K562 (cell line): ENCODE data around the gene NDUFAF5. TPM values are rescaled to one million over a fixed set of nuclear protein-coding genes. Genes with fewer than 3 reads are reported as not detected.

Source experiments
- ATAC-seq: fragments of 200-7000 bp; cut with Tn5 transposase; 3 replicates; pipeline ENCODE4 v1.9.1; 2020; ENCODE audit warnings: moderate library complexity
- BruUV-seq: library from RNA; stranded (reverse); fragments of 400-500 nt; replicated peaks from 2 replicates; lab custom pipeline; 2021; lab: Mats Ljungman, UMichigan
- CTCF ChIA-PET: fragments of 300-600 bp; formaldehyde crosslinking; extraction: SDS; loops from one replicate; lab custom pipeline; 2021; ENCODE audit warnings: low intra/inter-chr PET ratio; lab: Yijun Ruan, JAX
- POLR2A ChIA-PET: fragments of 300-600, 350-650 bp; sonication (Branson Sonifier 250); formaldehyde crosslinking; extraction: SDS; loops from one replicate; lab custom pipeline; 2021; ENCODE audit warnings: antibody characterized with exemption, inconsistent platforms; lab: Yijun Ruan, JAX
- DNase-seq, 4 experiments: peaks; one replicate each; pipeline versions ENCODE4 v3.0.0 to v3.0.0-alpha.2; 2011 to 2018; ENCODE audit warnings: low spot score in 3 of 4, mixed read lengths in 3 of 4; ENCODE audit errors: extremely low read depth in 1 of 4
- FAIRE-seq: peaks from 2 replicates; lab custom pipeline; 2011; peaks lifted over from hg19 to GRCh38; lab: Jason Lieb, UNC
- H2AFZ ChIP-seq: 2 replicates; pipeline ENCODE4 v1.6.0; 2011; ENCODE audit warnings: low read depth, low read length, control low read depth, inconsistent platforms
- H3K27ac ChIP-seq: fragments of 200-600 bp; 3 replicates; pipeline ENCODE4 v1.8.0; 2011; ENCODE audit warnings: low read depth, mild to moderate bottlenecking, control low read depth, inconsistent platforms, low read length, moderate library complexity, mixed read lengths; ENCODE audit errors: extremely low read depth
- H3K27me3 ChIP-seq, 2 experiments: fragments of 300-600 bp in 1 of 2; 2 replicates in 1 of 2; 3 replicates in 1 of 2; pipeline versions ENCODE4 v1.6.0 to v1.8.0; 2011; ENCODE audit warnings: inconsistent platforms in 2 of 2, low read length in 2 of 2, mild to moderate bottlenecking in 1 of 2, mixed read lengths in 1 of 2, moderate library complexity in 1 of 2; ENCODE audit not compliant: control insufficient read depth in 2 of 2, insufficient read depth in 2 of 2
- H3K36me3 ChIP-seq: fragments of 300-600 bp; 3 replicates; pipeline ENCODE4 v1.8.0; 2011; ENCODE audit warnings: mild to moderate bottlenecking, low read length, inconsistent platforms; ENCODE audit not compliant: control insufficient read depth, insufficient read depth
- H3K4me1 ChIP-seq, 2 experiments: fragments of 200-600 bp in 1 of 2; replicated peaks in 1 of 2; 2 replicates in 1 of 2; 3 replicates in 1 of 2; pipeline versions ENCODE4 v1.5.1 to v1.8.0; 2011; ENCODE audit warnings: inconsistent platforms in 2 of 2, low read length in 2 of 2, mild to moderate bottlenecking in 1 of 2, mixed read lengths in 1 of 2, moderate library complexity in 1 of 2; ENCODE audit not compliant: control insufficient read depth in 2 of 2, insufficient read depth in 2 of 2
- H3K4me2 ChIP-seq: 2 replicates; pipeline ENCODE4 v1.6.1; 2011; ENCODE audit warnings: low read length, control low read depth, inconsistent platforms, mixed read lengths; ENCODE audit not compliant: insufficient read depth
- H3K4me3 ChIP-seq: fragments of 200-600 bp; sonication (generic), shearing (Covaris generic); 2 replicates; pipeline ENCODE4 v1.5.1; 2016; ENCODE audit warnings: control low read depth, inconsistent platforms
- H3K79me2 ChIP-seq: fragments of 200-600 bp; 3 replicates; pipeline ENCODE4 v1.8.0; 2011; ENCODE audit warnings: low read length, inconsistent platforms; ENCODE audit not compliant: control insufficient read depth, insufficient read depth
- H3K9ac ChIP-seq, 2 experiments: 2 replicates each; pipeline versions ENCODE4 v1.6.0 to v1.6.1; 2011; ENCODE audit warnings: low read depth in 2 of 2, low read length in 2 of 2, control low read depth in 1 of 2, inconsistent platforms in 1 of 2, mild to moderate bottlenecking in 1 of 2, mixed read lengths in 1 of 2; ENCODE audit not compliant: insufficient read depth in 1 of 2
- H3K9me1 ChIP-seq: one replicate; pipeline ENCODE4 v1.6.0; 2011; ENCODE audit warnings: inconsistent platforms, mild to moderate bottlenecking, low read length, moderate library complexity; ENCODE audit not compliant: control insufficient read depth, insufficient read depth
- H3K9me3 ChIP-seq: replicated peaks from 2 replicates; pipeline ENCODE4 v1.5.1; 2011; ENCODE audit warnings: low read depth, low read length, inconsistent platforms; ENCODE audit not compliant: control insufficient read depth, insufficient read depth
- H4K20me1 ChIP-seq: replicated peaks from 2 replicates; pipeline ENCODE4 v1.6.1; 2011; ENCODE audit warnings: low read length, inconsistent platforms, mixed read lengths; ENCODE audit not compliant: control insufficient read depth, insufficient read depth
- DIDO1 ChIP-seq: fragments of 450-650 bp; IDR thresholded peaks from 2 replicates; pipeline ENCODE4 v1.6.1; 2016; ENCODE audit warnings: low read depth, missing biosample characterization, missing genetic modification characterization
- GATAD2B ChIP-seq: fragments of 450-650 bp; IDR thresholded peaks from 2 replicates; pipeline ENCODE4 v1.6.1; 2017; ENCODE audit warnings: mild to moderate bottlenecking, borderline replicate concordance
- MIER1 ChIP-seq: fragments of 450-650 bp; IDR thresholded peaks from 2 replicates; pipeline ENCODE4 v1.6.1; 2016; ENCODE audit warnings: antibody characterized with exemption, mild to moderate bottlenecking, low read depth
- SMARCA5 ChIP-seq: fragments of 450-650 bp; IDR thresholded peaks from 2 replicates; pipeline ENCODE4 v1.6.1; 2016
- TCF15 ChIP-seq: fragments of 250-450 bp; sonication (Bioruptor Pico); IDR thresholded peaks from 2 replicates; pipeline ENCODE4 v1.8.0; 2022; ENCODE audit warnings: moderate library complexity, mild to moderate bottlenecking, inconsistent platforms
- TSC22D4 ChIP-seq: fragments of 450-650 bp; IDR thresholded peaks from 2 replicates; pipeline ENCODE4 v1.6.1; 2016; ENCODE audit warnings: missing genetic modification characterization, missing biosample characterization, control low read depth
- ZBTB40 ChIP-seq, 2 experiments: fragments of 450-650 bp in 1 of 2; sonication (generic) in 1 of 2; formaldehyde crosslinking in 1 of 2; IDR thresholded peaks; 2 replicates each; pipeline versions ENCODE4 v1.7.1 to v1.9.0; 2016 to 2022; ENCODE audit warnings: inconsistent platforms in 1 of 2, mild to moderate bottlenecking in 1 of 2, missing genetic modification reagents in 1 of 2
- ZNF384 ChIP-seq: IDR thresholded peaks from 2 replicates; pipeline ENCODE4 v1.6.1; 2012; ENCODE audit warnings: low read depth, low read length, improper control_type of control experiment
- ZNF57 ChIP-seq: fragments of 450-650 bp; formaldehyde crosslinking; IDR thresholded peaks from 2 replicates; pipeline ENCODE4 v1.4.0; 2020; ENCODE audit warnings: mild to moderate bottlenecking, moderate library complexity
- ZNF592 ChIP-seq: fragments of 450-650 bp; IDR thresholded peaks from 2 replicates; pipeline ENCODE4 v1.6.1; 2017; ENCODE audit warnings: antibody characterized with exemption, mild to moderate bottlenecking
- WGBS: fragments of 100-300 bp; shearing (Covaris generic); methylation state at CpG from one replicate; pipeline ENCODE4 v1.1.6; 2016; ENCODE audit warnings: low coverage, mixed read lengths; ENCODE audit not compliant: insufficient coverage; ENCODE audit errors: missing lambda C conversion rate; 5-methylcytosine and 5-hydroxymethylcytosine counted together
- in situ Hi-C: fragments of 300-500 bp; cut with MboI; formaldehyde crosslinking; loops from 4 replicates; pipeline ENCODE4 v1.15.0; 2018; ENCODE audit warnings: inconsistent platforms, mixed read lengths
- intact Hi-C: fragments of 100-400 bp; cut with micrococcal nuclease; formaldehyde crosslinking; loops from 2 replicates; pipeline ENCODE4 v1.14.2; 2022
- polyA plus RNA-seq, 8 experiments: library from polyadenylated mRNA; depleted of rRNA in 4 of 8; stranded (reverse) in 5 of 8; unstranded in 3 of 8; fragments of >200 nt; fragmentation: Nextera tagmentation in 2 of 8; fragmentation: Illumina TruSeq in 1 of 8; extraction: Ambion mirVana in 2 of 8; extraction: Trizol in 1 of 8; gene quantifications; 2 replicates each; pipeline versions ENCODE4 v1.2.1 to v1.2.3, GENCODE V29; 2011 to 2014; ENCODE audit warnings: inconsistent platforms in 1 of 8, missing spikeins in 1 of 8
- total RNA-seq, 7 experiments: library from RNA; depleted of rRNA in 6 of 7; stranded (reverse); fragments of >200 nt in 6 of 7; fragmentation: Illumina TruSeq in 2 of 7; extraction: Trizol in 2 of 7; gene quantifications; 2 replicates each; pipeline versions ENCODE4 v1.2.1 to v1.2.3, GENCODE V29; 2011 to 2021; ENCODE audit warnings: low replicate concordance in 1 of 7

Gene NDUFAF5
- total and polyA plus RNA-seq, 9 of the 15 experiments (the other 6 are each of a cell fraction or from before 2014, with no cell fraction given) = 17.2 to 33.1 (median 27.3) TPM

GRCh38 chr20:13865156-13865555 is 80.3 kb downstream of the NDUFAF5 start:
- Histone ChIP-seq H3K27ac (no peak overlapping the region), H3K9ac (no peak overlapping the region), H3K9me3 (no peaks in the 10 kb centered on the region), H3K4me3 (no peak overlapping the region), H2AFZ (no peak overlapping the region), H4K20me1 (no peaks in the 10 kb centered on the region), H3K9me1 (no peaks in the 10 kb centered on the region), H3K79me2 (no peaks in the 10 kb centered on the region), H3K27me3 (peaks cover 0 to 2% of the 10 kb centered on the region in 2 experiments; a peak in 1 of 5 replicates), H3K36me3 (no peaks in the 10 kb centered on the region), H3K4me2 (no peak overlapping the region), H3K4me1 (no peaks in the 10 kb centered on the region)
- FAIRE-seq (no peak), DNase-seq (no peak), ATAC-seq (no peak)
- intact Hi-C loops = no loop called here
- BruUV-seq = no TSS peak
- in situ Hi-C loops = no loop called here
- 0% methylated on average over 2 of the region's 2 CpGs for WGBS
- CTCF ChIA-PET = no interaction called here
- POLR2A ChIA-PET = no interaction called here
- TF ChIP-seq SMARCA5 (no peak), MIER1 (no peak), ZBTB40 (IDR thresholded peaks at IDR 0.05) (no peak), ZBTB40 (CRISPR knock-in tag; IDR thresholded peaks at IDR 0.05) (no peak), DIDO1 (tag) (no peak), ZNF592 (no peak), TCF15 (no peak), TSC22D4 (tag) (no peak), ZNF384 (no peak), ZNF57 (CRISPR knock-in tag) (no peak), GATAD2B (no peak)
